ENCODE measurements around the gene CLMN. TPM values are rescaled to one million over a fixed set of nuclear protein-coding genes. Genes with fewer than 3 reads are reported as not detected.

Gene CLMN
- total and polyA plus RNA-seq, 2 of the 4 experiments (the other 2 are of a cell fraction) = 0.10 to 0.18 TPM

DNA sequence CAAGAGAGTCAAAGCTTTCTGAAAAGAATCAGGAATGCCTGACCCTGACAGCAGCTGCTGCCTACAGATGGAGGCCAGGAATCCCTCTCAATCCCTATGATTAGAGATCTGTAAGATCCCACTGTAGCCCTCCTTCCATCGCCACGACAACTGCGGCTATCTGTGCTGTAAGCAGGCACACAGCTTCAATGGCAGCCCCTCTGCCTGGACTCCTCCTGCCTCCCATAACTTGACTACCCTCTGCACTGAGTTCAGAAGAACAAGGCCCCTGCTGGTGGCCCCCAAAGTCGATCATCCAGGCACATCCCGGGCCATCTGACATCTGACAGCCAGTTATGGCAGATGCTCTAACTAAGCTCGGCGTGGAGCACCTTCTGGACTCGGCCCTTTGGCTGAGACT, 2.9 kb downstream of the CLMN start:
- H2BK15ac ChIP-seq (ENCODE audit: low read depth, low read length) = no peak overlapping the region
- no peak overlapping the region for H3K9ac ChIP-seq (ENCODE audit: low read depth, low read length)
- H3K18ac ChIP-seq (ENCODE audit: low read depth, low read length) = no peak overlapping the region
- H2BK5ac ChIP-seq (ENCODE audit: low read depth, low read length, poor library complexity, severe bottlenecking) = no peak overlapping the region
- ChIA-PET CTCF (no interaction called here), POLR2A (ENCODE audit: unreplicated experiment) (no interaction called here)
- H4K5ac ChIP-seq (ENCODE audit: low read depth, low read length) = no peak overlapping the region
- H2AK5ac ChIP-seq (ENCODE audit: low read depth, low read length) = no peak overlapping the region
- H4K91ac ChIP-seq (ENCODE audit: insufficient read depth, low read depth, low read length) = no peak overlapping the region
- H4K8ac ChIP-seq (ENCODE audit: low read depth in 2 of 2, low read length in 2 of 2) = no peak overlapping the region
- no peaks in the 10 kb centered on the region for H3K9me1 ChIP-seq (ENCODE audit: insufficient read depth, low read length)
- no peak overlapping the region for H3K4me3 ChIP-seq (ENCODE audit: insufficient read depth, low read depth, low read length)
- in situ Hi-C loops (cut with MboI; ENCODE audit: low sequenced_read_pairs) (no loop called here), intact Hi-C loops (cut with micrococcal nuclease) (no loop called here), dilution Hi-C loops (cut with HindIII; ENCODE audit: low sequenced_read_pairs, unreplicated experiment) (no loop called here)
- no peak for TF ChIP-seq MXI1 (IDR thresholded peaks at IDR 0.05; ENCODE audit: borderline replicate concordance, low read depth, low read length)
- no peak for TF ChIP-seq NFE2L2 (IDR thresholded peaks at IDR 0.05; ENCODE audit: low read depth, low read length)
- TF ChIP-seq POLR2A (IDR thresholded peaks at IDR 0.05; ENCODE audit: low read depth, low read length) = no peak
- TF ChIP-seq SMC3 (IDR thresholded peaks at IDR 0.05; ENCODE audit: low read depth, low read length) = no peak
- TF ChIP-seq, protein P1, sequence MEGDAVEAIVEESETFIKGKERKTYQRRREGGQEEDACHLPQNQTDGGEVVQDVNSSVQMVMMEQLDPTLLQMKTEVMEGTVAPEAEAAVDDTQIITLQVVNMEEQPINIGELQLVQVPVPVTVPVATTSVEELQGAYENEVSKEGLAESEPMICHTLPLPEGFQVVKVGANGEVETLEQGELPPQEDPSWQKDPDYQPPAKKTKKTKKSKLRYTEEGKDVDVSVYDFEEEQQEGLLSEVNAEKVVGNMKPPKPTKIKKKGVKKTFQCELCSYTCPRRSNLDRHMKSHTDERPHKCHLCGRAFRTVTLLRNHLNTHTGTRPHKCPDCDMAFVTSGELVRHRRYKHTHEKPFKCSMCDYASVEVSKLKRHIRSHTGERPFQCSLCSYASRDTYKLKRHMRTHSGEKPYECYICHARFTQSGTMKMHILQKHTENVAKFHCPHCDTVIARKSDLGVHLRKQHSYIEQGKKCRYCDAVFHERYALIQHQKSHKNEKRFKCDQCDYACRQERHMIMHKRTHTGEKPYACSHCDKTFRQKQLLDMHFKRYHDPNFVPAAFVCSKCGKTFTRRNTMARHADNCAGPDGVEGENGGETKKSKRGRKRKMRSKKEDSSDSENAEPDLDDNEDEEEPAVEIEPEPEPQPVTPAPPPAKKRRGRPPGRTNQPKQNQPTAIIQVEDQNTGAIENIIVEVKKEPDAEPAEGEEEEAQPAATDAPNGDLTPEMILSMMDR (conservative IDR thresholded peaks at IDR 0.05; ENCODE audit: low read depth, low read length) = no peak
- TF ChIP-seq, protein P2, sequence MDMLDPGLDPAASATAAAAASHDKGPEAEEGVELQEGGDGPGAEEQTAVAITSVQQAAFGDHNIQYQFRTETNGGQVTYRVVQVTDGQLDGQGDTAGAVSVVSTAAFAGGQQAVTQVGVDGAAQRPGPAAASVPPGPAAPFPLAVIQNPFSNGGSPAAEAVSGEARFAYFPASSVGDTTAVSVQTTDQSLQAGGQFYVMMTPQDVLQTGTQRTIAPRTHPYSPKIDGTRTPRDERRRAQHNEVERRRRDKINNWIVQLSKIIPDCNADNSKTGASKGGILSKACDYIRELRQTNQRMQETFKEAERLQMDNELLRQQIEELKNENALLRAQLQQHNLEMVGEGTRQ (IDR thresholded peaks at IDR 0.05; ENCODE audit: low read depth, low read length) = no peak
- no peak for TF ChIP-seq FOS (IDR thresholded peaks at IDR 0.05; ENCODE audit: low read depth, low read length)
- TF ChIP-seq BHLHE40 (IDR thresholded peaks at IDR 0.05; ENCODE audit: low read depth, low read length) = no peak
- no peak for TF ChIP-seq RFX5 (IDR thresholded peaks at IDR 0.05; ENCODE audit: low read depth, low read length)
- H2AK9ac ChIP-seq (replicated peaks; ENCODE audit: low read depth, low read length, poor library complexity) = no peak overlapping the region
- DNase-seq (no peak), ATAC-seq (ENCODE audit: low read depth) (no peak)
- H3K36me3 ChIP-seq (ENCODE audit: control insufficient read depth, insufficient read depth, low read length) = no peaks in the 10 kb centered on the region
- no peak overlapping the region for H3K27ac ChIP-seq (ENCODE audit: insufficient read depth, low read length)
- H2BK120ac ChIP-seq (ENCODE audit: low read depth, low read length) = no peak overlapping the region
- H3K14ac ChIP-seq (replicated peaks; ENCODE audit: low read depth, low read length) = no peak overlapping the region
- no peak overlapping the region for H3K23ac ChIP-seq (ENCODE audit: low read depth, low read length)
- no peaks in the 10 kb centered on the region; the same call in 1 of the 2 replicates for H3K4me1 ChIP-seq (ENCODE audit: control insufficient read depth, insufficient read depth, low read length)
- H2AFZ ChIP-seq (replicated peaks; ENCODE audit: low read length, poor library complexity) = no peak overlapping the region
- H3K4me2 ChIP-seq (ENCODE audit: low read depth, low read length) = no peak overlapping the region
- H3K79me1 ChIP-seq (ENCODE audit: low read depth in 1 of 2, low read length in 2 of 2) = no peaks in the 10 kb centered on the region
- no peaks in the 10 kb centered on the region for H3K9me3 ChIP-seq (ENCODE audit: control insufficient read depth, insufficient read depth, low read length)
- H2BK20ac ChIP-seq (ENCODE audit: low read depth, low read length) = no peak overlapping the region
- BruUV-seq (replicated peaks) = no TSS peak
- H3K27me3 ChIP-seq (ENCODE audit: control insufficient read depth, insufficient read depth, low read length) = peaks cover 20% of the 10 kb centered on the region
- H3K56ac ChIP-seq (ENCODE audit: extremely low read depth, insufficient read depth, low read length) = no peak overlapping the region
- WGBS, 2 experiments (ENCODE audit: extremely low coverage in 2 of 2, insufficient read length in 1 of 2) = 73% methylated on average over 7 of the region's 8 CpGs; no CpG with 5 or more reads in 1 of the 2 experiments
- H3K4ac ChIP-seq (ENCODE audit: low read depth, low read length) = no peak overlapping the region
- no peaks in the 10 kb centered on the region for H4K20me1 ChIP-seq (ENCODE audit: insufficient read depth, low read length)

Measured in IMR-90 (cell line).